CD4-positive, alpha-beta T cell (primary cell): ENCODE results near the gene PCNX3. TPM values are rescaled to one million over a fixed set of nuclear protein-coding genes. Genes with fewer than 3 reads are reported as not detected.

Experiments used
- ATAC-seq: fragments of 200-7000 bp; cut with Tn5 transposase; one replicate; pipeline ENCODE4 v1.10.0; 2022; ENCODE audit warnings: mild to moderate bottlenecking; ENCODE audit not compliant: poor library complexity
- CTCF ChIA-PET: fragments of 350-600 bp; sonication (Branson Sonifier 250); formaldehyde crosslinking; loops from one replicate; lab custom pipeline; 2021; ENCODE audit warnings: antibody characterized with exemption, inconsistent platforms; lab: Charles Lee
- POLR2A ChIA-PET: fragments of 350-600 bp; sonication (Branson Sonifier 250); formaldehyde crosslinking; loops from one replicate; lab custom pipeline; 2021; ENCODE audit warnings: antibody characterized with exemption, inconsistent platforms; lab: Charles Lee
- DNase-seq, 14 experiments: peaks; one replicate each; pipeline ENCODE4 v3.0.0-alpha.2; 2013 to 2020; ENCODE audit warnings: mixed read lengths in 2 of 14
- H3K27ac ChIP-seq, 2 donors: one replicate each; pipeline versions ENCODE4 v1.5.1 to v1.7.0; 2013; ENCODE audit warnings: low read length in 2 of 2, low read depth in 1 of 2, mild to moderate bottlenecking in 1 of 2
- H3K27me3 ChIP-seq, 2 experiments: 1 replicate in 1 of 2; 2 replicates in 1 of 2; pipeline versions ENCODE4 v1.6.1 to v1.7.0; 2013; ENCODE audit warnings: low read length in 2 of 2, control low read depth in 1 of 2, mild to moderate bottlenecking in 1 of 2, moderate library complexity in 1 of 2; ENCODE audit not compliant: insufficient read depth in 2 of 2, control insufficient read depth in 1 of 2
- H3K36me3 ChIP-seq: one replicate; pipeline ENCODE4 v1.6.1; 2013; ENCODE audit warnings: low read length, control low read depth; ENCODE audit not compliant: insufficient read depth
- H3K4me1 ChIP-seq: one replicate; pipeline ENCODE4 v1.6.1; 2013; ENCODE audit warnings: low read length, control low read depth; ENCODE audit not compliant: insufficient read depth
- H3K4me3 ChIP-seq: one replicate; pipeline ENCODE4 v1.5.1; 2013; ENCODE audit warnings: mild to moderate bottlenecking, low read length, moderate library complexity
- H3K9me3 ChIP-seq, 2 experiments: 1 replicate in 1 of 2; 2 replicates in 1 of 2; pipeline versions ENCODE4 v1.6.1 to v1.7.0; 2013; ENCODE audit warnings: low read length in 2 of 2, mild to moderate bottlenecking in 2 of 2, control low read depth in 1 of 2, moderate library complexity in 1 of 2; ENCODE audit not compliant: control insufficient read depth in 1 of 2, insufficient read depth in 1 of 2
- H3K27ac Mint-ChIP-seq: one replicate; pipeline ENCODE4 v1.8.0; 2020; ENCODE audit warnings: mixed read lengths
- H3K27me3 Mint-ChIP-seq: one replicate; pipeline ENCODE4 v1.8.0; 2021; ENCODE audit warnings: mixed read lengths
- H3K36me3 Mint-ChIP-seq: one replicate; pipeline ENCODE4 v1.8.0; 2021; ENCODE audit warnings: low read depth, mixed read lengths
- H3K4me1 Mint-ChIP-seq: one replicate; pipeline ENCODE4 v1.8.0; 2021; ENCODE audit warnings: low read depth, mixed read lengths
- H3K4me3 Mint-ChIP-seq: one replicate; pipeline ENCODE4 v1.8.0; 2020; ENCODE audit warnings: mild to moderate bottlenecking, mixed read lengths
- H3K9me3 Mint-ChIP-seq: one replicate; pipeline ENCODE4 v1.8.0; 2020; ENCODE audit warnings: mixed read lengths
- CTCF ChIP-seq: fragments of 200-600 bp; IDR thresholded peaks from one replicate; pipeline ENCODE4 v1.8.0; 2022; ENCODE audit warnings: antibody characterized with exemption, mild to moderate bottlenecking
- intact Hi-C, 2 experiments: fragments of 100-400 bp; cut with DNase I in 1 of 2; cut with micrococcal nuclease in 1 of 2; formaldehyde crosslinking; loops; one replicate each; pipeline versions ENCODE4 v1.15.1 to v1.9.0; 2023 to 2025; cut with DNase I, micrococcal nuclease
- total RNA-seq, 174 experiments: library from RNA in 2 of 174; stranded (reverse) in 2 of 174; gene quantifications; one replicate each; pipeline ENCODE4 v1.2.3 and lab custom pipeline; 2021 to 2026

PCNX3 gene
- total RNA-seq, 2 experiments from 2014 or later: 37.3 to 40.5 TPM

GRCh38 chr11:65609229-65609628, 6.3 kb upstream of the PCNX3 start:
- no peak for DNase-seq
- Mint-ChIP-seq H3K4me1 (peaks cover 35% of the 10 kb centered on the region), H3K27me3 (no peaks in the 10 kb centered on the region), H3K4me3 (peak overlapping the region; percentile 60), H3K36me3 (peaks cover 74% of the 10 kb centered on the region), H3K27ac (peak overlapping the region; percentile 62), H3K9me3 (no peaks in the 10 kb centered on the region)
- Histone ChIP-seq H3K9me3 (no peaks in the 10 kb centered on the region), H3K27me3 (no peaks in the 10 kb centered on the region), H3K4me3 (no peak overlapping the region), H3K36me3 (peaks cover 69% of the 10 kb centered on the region), H3K4me1 (peaks cover 51% of the 10 kb centered on the region), H3K27ac (no peak overlapping the region)
- no peak for ATAC-seq
- TF ChIP-seq CTCF: no peak
- POLR2A ChIA-PET: interaction anchor here (1.2 kb wide), 1 partner anchor 43 kb away, joined by 3 read pairs; no protein-coding TSS in a partner anchor
- intact Hi-C loops: no loop called here
- CTCF ChIA-PET: interaction anchor here (1.2 kb wide), 1 partner anchor 14 kb away, joined by 3 read pairs; the partner anchor contains the start of gene KCNK7

- DNase-seq (no peak), ATAC-seq (no peak)
- ChIA-PET CTCF (interaction anchor here (1.2 kb wide), 1 partner anchor 14 kb away, joined by 3 read pairs; the partner anchor contains the start of gene KCNK7), POLR2A (interaction anchor here (1.2 kb wide), 1 partner anchor 42 kb away, joined by 3 read pairs; no protein-coding TSS in a partner anchor)
- H3K9me3 ChIP-seq: no peaks in the 10 kb centered on the region
- H3K27ac Mint-ChIP-seq: peak overlapping the region; percentile 93
- no peak overlapping the region for H3K27ac ChIP-seq
- peak overlapping the region; percentile 45 for H3K4me3 Mint-ChIP-seq
- peaks cover 74% of the 10 kb centered on the region for H3K36me3 Mint-ChIP-seq
- intact Hi-C loops: no loop called here
- H3K4me1 Mint-ChIP-seq: peaks cover 37% of the 10 kb centered on the region
- H3K27me3 ChIP-seq: no peaks in the 10 kb centered on the region
- H3K36me3 ChIP-seq: peaks cover 64% of the 10 kb centered on the region
- H3K4me3 ChIP-seq: no peak overlapping the region
- no peak for TF ChIP-seq CTCF
- peaks cover 51% of the 10 kb centered on the region for H3K4me1 ChIP-seq
- H3K9me3 Mint-ChIP-seq: no peaks in the 10 kb centered on the region
- no peaks in the 10 kb centered on the region for H3K27me3 Mint-ChIP-seq
Measured at GRCh38 chr11:65609665-65610064, 5.9 kb upstream of the PCNX3 start.

GRCh38 chr11:65610404-65610803, 5.2 kb upstream of the PCNX3 start:
- no peak for DNase-seq
- Histone ChIP-seq H3K9me3 (no peaks in the 10 kb centered on the region), H3K4me3 (no peak overlapping the region), H3K27me3 (no peaks in the 10 kb centered on the region), H3K27ac (peak overlapping the region; percentile 94), H3K4me1 (peaks cover 51% of the 10 kb centered on the region), H3K36me3 (peaks cover 57% of the 10 kb centered on the region)
- H3K9me3 Mint-ChIP-seq: no peaks in the 10 kb centered on the region
- ChIA-PET CTCF (no interaction called here), POLR2A (interaction anchor here (0.7 kb wide), 1 partner anchor 38 kb away, joined by 3 read pairs; the partner anchor contains the start of gene FAM89B)
- ATAC-seq: no peak
- peaks cover 42% of the 10 kb centered on the region for H3K4me1 Mint-ChIP-seq
- intact Hi-C loops: no loop called here
- H3K36me3 Mint-ChIP-seq: peaks cover 74% of the 10 kb centered on the region
- TF ChIP-seq CTCF: no peak
- H3K27ac Mint-ChIP-seq: peak overlapping the region; percentile 93
- H3K4me3 Mint-ChIP-seq: peak overlapping the region; percentile 44
- no peaks in the 10 kb centered on the region for H3K27me3 Mint-ChIP-seq
